HG03280 (cell line): ENCODE results near the gene NPM3.

Source experiments
- ATAC-seq: cut with Tn5 transposase; IDR thresholded peaks from one replicate; pipeline ENCODE4 v1.9.1; 2021; ENCODE audit warnings: mild to moderate bottlenecking, moderate library complexity; ENCODE audit not compliant: unreplicated experiment

NPM3 gene

DNA sequence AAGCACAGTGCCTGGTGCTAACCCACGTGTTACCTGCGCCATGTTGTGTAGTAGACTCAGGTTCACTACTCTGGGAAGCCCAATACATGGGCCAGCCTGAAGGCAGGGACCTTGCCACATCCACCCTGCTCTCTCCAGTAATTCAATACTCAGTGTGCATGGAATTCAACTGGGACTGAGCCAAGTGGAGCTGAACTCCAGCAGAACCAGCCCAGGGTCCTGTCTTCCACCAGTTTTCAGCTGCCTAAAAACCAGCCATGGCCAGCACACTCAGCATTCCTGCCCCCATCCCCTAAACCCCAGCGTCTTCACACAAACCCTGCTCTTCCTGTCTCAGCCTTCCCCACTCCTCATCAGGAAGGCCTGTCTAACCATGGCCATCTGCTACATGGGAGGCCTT lies 22.7 kb downstream of the NPM3 start:
- no peak for ATAC-seq

- no peak for ATAC-seq
Observed at GRCh38 chr10:101759309-101760247, 23.7 kb downstream of the NPM3 start.

GRCh38 chr10:101758858-101759257 lies 24.4 kb downstream of the NPM3 start:
- ATAC-seq = no peak

GRCh38 chr10:101752241-101752640 lies 31.0 kb downstream of the NPM3 start:
- no peak for ATAC-seq

DNA sequence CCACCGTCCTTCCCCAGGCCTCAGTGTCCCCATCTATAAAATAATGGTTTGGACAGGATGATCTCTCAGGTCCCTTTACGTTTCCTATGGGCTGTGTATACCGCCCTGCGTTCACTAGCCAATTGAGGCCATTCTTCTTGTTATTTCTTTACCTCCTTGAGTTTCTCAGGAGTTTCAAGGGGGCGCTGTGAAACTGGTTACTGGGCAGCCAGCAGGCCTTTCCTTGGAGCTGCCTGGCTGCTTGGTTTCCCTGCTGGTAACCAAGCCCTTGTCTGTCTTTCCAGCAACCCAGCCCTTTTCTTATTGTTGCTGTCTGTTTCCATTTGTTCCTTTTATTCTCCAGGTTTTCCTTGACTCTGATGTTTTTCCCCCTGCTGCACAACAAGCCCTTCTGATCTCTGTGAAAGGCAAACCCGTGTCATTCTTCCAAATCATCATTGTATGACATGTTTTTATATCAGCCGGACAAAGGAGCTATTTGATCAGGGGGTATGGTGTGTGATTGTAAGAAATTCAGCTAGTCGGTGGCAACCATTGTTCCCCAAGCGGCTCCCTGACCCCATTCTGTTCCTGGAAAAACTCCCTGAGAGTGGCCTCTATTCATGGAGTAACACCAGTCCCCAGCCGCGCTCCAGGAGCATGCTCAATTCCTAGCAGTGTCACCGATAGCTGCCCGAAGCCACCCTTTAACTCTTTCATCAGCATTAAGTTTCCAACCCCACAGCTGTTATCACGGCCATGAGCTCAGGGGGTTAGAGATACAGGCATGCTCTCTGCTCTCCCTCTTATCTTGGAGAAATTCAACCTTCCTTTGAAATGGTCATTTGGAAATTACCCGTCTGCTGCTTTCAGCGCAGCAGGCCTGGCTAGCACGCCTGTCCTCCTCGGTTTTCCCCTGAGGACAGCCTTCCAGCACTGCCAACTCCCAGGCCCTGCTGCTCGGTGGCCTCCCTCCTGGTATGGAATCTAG lies 33.9 kb downstream of the NPM3 start:
- ATAC-seq = no peak

DNA sequence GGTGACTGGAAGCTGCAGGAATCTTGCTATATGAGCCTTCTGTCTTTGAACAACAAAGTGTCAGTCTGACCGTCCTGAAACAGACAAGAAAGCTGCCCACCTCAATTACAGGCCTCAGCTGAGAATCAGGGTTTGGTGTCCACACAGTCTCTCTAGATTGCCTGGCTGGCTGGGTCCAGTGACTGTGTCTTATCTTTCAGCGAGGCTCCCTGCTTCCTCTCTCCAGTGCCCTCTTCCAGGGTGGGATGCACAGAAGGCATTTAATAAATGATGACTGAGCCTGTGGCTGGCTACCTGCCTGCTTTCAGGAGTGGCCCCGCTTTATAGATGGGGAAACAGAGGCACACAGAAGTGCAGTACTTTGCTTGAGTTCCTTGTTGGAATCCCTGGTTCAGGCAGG lies 34.8 kb downstream of the NPM3 start:
- no peak for ATAC-seq

GRCh38 chr10:101745074-101745696 lies 38.1 kb downstream of the NPM3 start:
- no peak for ATAC-seq

DNA sequence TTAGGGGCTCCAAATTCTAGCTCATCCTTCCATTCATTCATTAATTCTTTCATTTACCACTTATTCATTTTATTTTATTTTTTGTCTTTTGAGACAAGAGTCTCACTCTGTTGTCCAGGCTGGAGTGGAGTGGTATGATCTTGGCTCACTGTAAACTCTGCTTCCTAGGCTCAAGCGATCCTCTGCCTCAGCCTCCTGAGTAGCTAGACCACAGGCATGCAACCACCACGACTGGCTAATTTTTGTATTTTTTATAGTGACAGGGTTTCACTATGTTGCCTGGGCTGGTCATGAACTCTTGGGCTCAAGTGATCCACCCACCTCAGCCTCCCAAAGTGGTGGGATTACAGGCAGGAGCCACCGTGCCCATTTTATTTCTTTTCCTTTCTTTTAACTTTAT lies 39.0 kb downstream of the NPM3 start:
- ATAC-seq = no peak

- ATAC-seq = no peak
Observed at GRCh38 chr10:101741938-101742337, 41.3 kb downstream of the NPM3 start.

DNA sequence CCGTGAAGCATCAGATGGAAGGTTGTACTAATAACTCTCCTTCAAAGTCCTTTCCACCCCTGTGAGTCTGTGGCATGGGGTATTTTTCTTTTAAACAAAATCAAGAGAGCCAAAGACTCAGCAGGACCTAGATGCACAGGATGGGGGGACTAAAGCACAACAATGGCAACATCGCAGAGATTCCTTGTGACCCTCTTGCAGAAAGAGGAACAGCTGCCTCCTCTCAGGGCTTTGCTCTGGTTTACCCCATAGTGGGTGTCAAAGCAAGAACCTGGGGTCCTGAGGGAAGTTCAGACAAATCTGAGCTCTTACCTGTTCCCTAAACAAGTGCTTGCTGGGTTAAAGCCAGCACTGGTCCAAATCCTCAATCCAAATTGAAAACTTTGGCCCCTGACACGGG lies 46.6 kb downstream of the NPM3 start:
- ATAC-seq = no peak

- ATAC-seq = no peak
Observed at GRCh38 chr10:101732096-101732495, 51.1 kb downstream of the NPM3 start.
